Pancreas (tissue), 10 donors: ENCODE results near the gene BCAS4. TPM values are rescaled to one million over a fixed set of nuclear protein-coding genes. Genes with fewer than 3 reads are reported as not detected.

Source experiments
- ATAC-seq, 4 donors: fragments of 200-7000 bp; cut with Tn5 transposase; one replicate each; pipeline versions ENCODE4 v1.8.0 to v1.9.1; 2020; ENCODE audit warnings: mild to moderate bottlenecking in 4 of 4, moderate library complexity in 4 of 4
- DNase-seq, 6 donors: peaks; one replicate each; pipeline ENCODE4 v3.0.0-alpha.2; 2020
- FAIRE-seq: peaks from 2 replicates; lab custom pipeline; 2012; peaks lifted over from hg19 to GRCh38; lab: Jason Lieb, UNC
- H3K27ac ChIP-seq, 4 donors: fragments of 200-600 bp; sonication (generic); 1 replicate in 3 of 4; 2 replicates in 1 of 4; pipeline versions ENCODE4 v1.5.0 to v1.8.0; 2020
- H3K27me3 ChIP-seq, 4 donors: fragments of 200-600 bp; one replicate each; pipeline ENCODE4 v1.8.0; 2021
- H3K36me3 ChIP-seq, 3 donors: fragments of 200-600 bp; sonication (generic) in 1 of 3; one replicate each; pipeline versions ENCODE4 v1.5.0 to v1.8.0; 2020 to 2021
- H3K4me1 ChIP-seq, 3 donors: fragments of 200-600 bp; one replicate each; pipeline ENCODE4 v1.8.0; 2021
- H3K4me3 ChIP-seq, 4 donors: fragments of 200-600 bp; sonication (generic) in 2 of 4; one replicate each; pipeline versions ENCODE4 v1.5.0 to v1.8.0; 2020 to 2021
- H3K9me3 ChIP-seq, 4 donors: fragments of 200-600 bp; one replicate each; pipeline ENCODE4 v1.8.0; 2021
- CTCF ChIP-seq, 4 donors: fragments of 200-600 bp; sonication (generic) in 3 of 4; IDR thresholded peaks; one replicate each; pipeline versions ENCODE4 v1.5.0 to v1.8.0; 2021; ENCODE audit warnings: antibody characterized with exemption in 4 of 4
- WGBS, 2 donors: extraction: QIAGEN DNeasy Blood & Tissue Kit; methylation state at CpG; one replicate each; pipeline ENCODE4 v1.1.7; 2013; 5-methylcytosine and 5-hydroxymethylcytosine counted together
- intact Hi-C, 3 donors: fragments of 100-400 bp; cut with DNase I; formaldehyde crosslinking; loops; one replicate each; pipeline versions ENCODE4 v1.11.1 to v1.14.2; 2022
- polyA plus RNA-seq, 2 donors: library from polyadenylated mRNA; stranded (reverse); fragments of 200-250 nt; gene quantifications; one replicate each; pipeline ENCODE4 v1.2.3, GENCODE V29; 2013
- total RNA-seq, 6 donors: library from RNA; stranded (reverse); fragmentation: NEBNext Ultra II Directional in 4 of 6; extraction: Animal tissue kit (Norgen Biotek cat#: 25700) in 4 of 6; gene quantifications; one replicate each; pipeline versions ENCODE4 v1.2.1 to v1.2.4, GENCODE V29; 2021 to 2023
- donor health status: healthy with polysubstance abuse.
- donor health status: DM: no; HTN: no; CAD: no; lungs with moderate emphysema.
- donor health status: DM: no; HTN: no; CAD: no.
- donor health status: control.
- donor health status: control.
- donor health status: Bipolar disorder and iron deficiency.
- donor health status: DM: yes; HTN: yes; CAD: no.
- donor health status: DM: no; HTN: no; CAD: no.
- donor health status: DM: no; HTN: no; CAD: no.
- donor health status: DM: yes; HTN: yes; CAD: no.

Gene BCAS4
- total and polyA plus RNA-seq, 8 donors: 0.85 to 4.8 (median 1.9) TPM

GRCh38 chr20:50848846-50849673 is 54.2 kb downstream of the BCAS4 start:
- no peaks in the 10 kb centered on the region for H3K9me3 ChIP-seq
- no peak for FAIRE-seq
- peak overlapping the region; percentile 66 to 76 (median 68) for H3K27ac ChIP-seq
- 34 to 35% methylated on average over 18 of the region's 18 CpGs for WGBS, 2 donors
- H3K4me1 ChIP-seq: peaks cover 6 to 16% (median 13%) of the 10 kb centered on the region in 3 donors
- H3K4me3 ChIP-seq: peak overlapping the region in 1 of 4 donors; percentile 25
- DNase-seq: peak; percentile 34 to 83 (median 66)
- TF ChIP-seq CTCF (IDR thresholded peaks at IDR 0.05): no peak
- H3K27me3 ChIP-seq: no peaks in the 10 kb centered on the region
- ATAC-seq: peak; percentile 84 to 91 (median 90)
- intact Hi-C loops: no loop called here
- H3K36me3 ChIP-seq: no peaks in the 10 kb centered on the region

GRCh38 chr20:50850721-50851286 is 55.9 kb downstream of the BCAS4 start:
- Histone ChIP-seq H3K4me1 (peaks cover 6 to 16% (median 13%) of the 10 kb centered on the region in 3 donors), H3K4me3 (no peak overlapping the region), H3K9me3 (no peaks in the 10 kb centered on the region), H3K27me3 (no peaks in the 10 kb centered on the region), H3K27ac (no peak overlapping the region), H3K36me3 (no peaks in the 10 kb centered on the region)
- intact Hi-C loops: no loop called here
- FAIRE-seq: no peak
- no peak for DNase-seq
- TF ChIP-seq CTCF (IDR thresholded peaks at IDR 0.05): no peak
- ATAC-seq: peak in 1 of 4 donors; percentile 54
- WGBS, 2 donors: 50 to 55% methylated on average over 12 to 13 of the region's 13 CpGs

GRCh38 chr20:50852085-50852484 is 57.2 kb downstream of the BCAS4 start:
- no peak for TF ChIP-seq CTCF (IDR thresholded peaks at IDR 0.05)
- intact Hi-C loops: no loop called here
- Histone ChIP-seq H3K27me3 (no peaks in the 10 kb centered on the region), H3K36me3 (no peaks in the 10 kb centered on the region), H3K4me3 (no peak overlapping the region), H3K27ac (no peak overlapping the region), H3K4me1 (peaks cover 6 to 23% (median 16%) of the 10 kb centered on the region in 3 donors), H3K9me3 (no peaks in the 10 kb centered on the region)
- FAIRE-seq (no peak), DNase-seq (no peak), ATAC-seq (no peak)
- WGBS, 2 donors: 96 to 98% methylated on average over 9 of the region's 9 CpGs

GRCh38 chr20:50854506-50855249 is 59.8 kb downstream of the BCAS4 start:
- Histone ChIP-seq H3K9me3 (no peaks in the 10 kb centered on the region), H3K36me3 (no peaks in the 10 kb centered on the region), H3K27me3 (no peaks in the 10 kb centered on the region), H3K27ac (no peak overlapping the region), H3K4me1 (peaks cover 0 to 10% (median 0%) of the 10 kb centered on the region in 3 donors), H3K4me3 (no peak overlapping the region)
- no peak for TF ChIP-seq CTCF (IDR thresholded peaks at IDR 0.05)
- DNase-seq: no peak
- no peak for ATAC-seq
- 65 to 80% methylated on average over 18 of the region's 18 CpGs for WGBS, 2 donors
- no peak for FAIRE-seq
- intact Hi-C loops: no loop called here
